ENCODE results near the gene C6orf47. TPM values are rescaled to one million over a fixed set of nuclear protein-coding genes. Genes with fewer than 3 reads are reported as not detected.
"Not testable (repeated sequence)": the region's sequence is repeated elsewhere in the genome, so short reads cannot be mapped to it uniquely, and the experiment has no call there.

C6orf47 gene, protein sequence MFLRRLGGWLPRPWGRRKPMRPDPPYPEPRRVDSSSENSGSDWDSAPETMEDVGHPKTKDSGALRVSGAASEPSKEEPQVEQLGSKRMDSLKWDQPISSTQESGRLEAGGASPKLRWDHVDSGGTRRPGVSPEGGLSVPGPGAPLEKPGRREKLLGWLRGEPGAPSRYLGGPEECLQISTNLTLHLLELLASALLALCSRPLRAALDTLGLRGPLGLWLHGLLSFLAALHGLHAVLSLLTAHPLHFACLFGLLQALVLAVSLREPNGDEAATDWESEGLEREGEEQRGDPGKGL
- 20.8 TPM for total RNA-seq

DNA sequence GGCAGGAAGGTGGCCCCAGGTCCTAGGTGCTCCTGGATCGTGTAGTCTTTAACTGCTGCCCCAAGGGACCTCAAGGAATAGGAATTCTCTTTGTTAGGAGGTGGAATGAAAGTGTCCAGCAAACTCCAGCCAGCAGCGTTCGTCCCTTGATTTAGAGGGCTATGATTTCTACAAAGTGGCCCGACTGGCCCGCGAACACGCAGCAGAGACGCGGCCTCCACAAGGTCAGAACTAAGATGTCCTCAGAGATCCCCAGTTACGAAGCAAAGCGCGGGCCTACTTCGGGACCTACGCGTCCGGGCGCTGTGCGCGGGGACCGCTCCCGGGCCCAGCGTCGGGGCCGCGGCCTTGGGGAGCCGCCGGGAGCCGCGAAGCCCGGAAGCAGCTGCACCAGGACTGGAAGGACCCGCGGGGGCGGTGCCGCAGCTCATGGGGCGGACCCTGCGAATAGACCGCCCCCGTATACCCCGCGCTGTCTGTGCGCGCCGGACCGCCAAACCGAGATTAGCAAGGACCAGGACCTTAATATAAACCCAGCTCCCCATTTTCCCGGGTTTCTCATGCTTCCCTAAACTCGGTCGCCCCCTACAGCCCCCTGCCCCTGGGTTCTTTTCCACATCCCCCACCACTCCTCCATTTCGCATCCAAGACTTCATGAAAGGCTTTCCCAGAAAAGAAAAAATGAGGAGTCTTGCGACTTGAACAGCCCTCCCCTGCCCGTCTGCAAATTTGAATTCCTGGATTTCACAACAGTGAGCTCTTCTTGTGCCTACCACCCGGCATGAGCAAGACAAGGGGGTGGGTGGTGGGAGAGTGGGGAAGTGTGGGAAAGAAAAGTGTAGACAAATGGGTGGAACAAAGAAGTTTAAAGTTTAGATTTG lies at the start of gene C6orf47:
Gene C6orf47, minus strand, starts transcription at position 398 of the 881 bp plus-strand sequence. CDS start 831 bp downstream, outside the sequence.
- DNase-seq = peak; percentile 94

- DNase-seq = not testable (repeated sequence)
These were observed 48.6 kb upstream of the C6orf47 start for GRCh38 chr6:31709157-31709556.

- DNase-seq = no peak
These were observed 47.6 kb upstream of the C6orf47 start for GRCh38 chr6:31708224-31708623.

GRCh38 chr6:31707701-31708100 lies 47.1 kb upstream of the C6orf47 start:
- DNase-seq = no peak

DNA sequence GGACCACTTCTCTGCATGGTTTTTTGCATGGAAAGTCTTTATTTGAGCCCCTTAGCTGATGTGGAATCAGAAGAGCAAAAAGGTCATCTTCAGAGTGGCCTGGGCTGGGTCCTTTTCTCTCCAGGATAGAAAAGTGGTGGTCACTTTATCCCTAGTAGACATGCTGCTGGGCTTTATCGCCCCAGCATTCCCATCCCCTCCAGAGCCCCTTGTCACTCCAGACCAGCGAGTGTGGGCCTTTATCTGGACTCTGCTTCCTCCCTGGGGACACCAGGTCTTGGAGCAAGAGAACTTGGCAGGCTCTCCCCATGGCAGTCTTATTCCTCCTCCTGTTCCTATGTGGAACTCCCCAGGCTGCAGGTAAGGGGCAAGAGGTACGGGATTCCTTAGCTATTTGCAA lies 46.0 kb upstream of the C6orf47 start, which contains the start of gene LY6G6F:
Gene LY6G6F, plus strand, starts transcription at position 268 of the 400 bp plus-strand sequence. Its CDS starts 41 bp downstream, at position 309.
- DNase-seq = no peak

DNA sequence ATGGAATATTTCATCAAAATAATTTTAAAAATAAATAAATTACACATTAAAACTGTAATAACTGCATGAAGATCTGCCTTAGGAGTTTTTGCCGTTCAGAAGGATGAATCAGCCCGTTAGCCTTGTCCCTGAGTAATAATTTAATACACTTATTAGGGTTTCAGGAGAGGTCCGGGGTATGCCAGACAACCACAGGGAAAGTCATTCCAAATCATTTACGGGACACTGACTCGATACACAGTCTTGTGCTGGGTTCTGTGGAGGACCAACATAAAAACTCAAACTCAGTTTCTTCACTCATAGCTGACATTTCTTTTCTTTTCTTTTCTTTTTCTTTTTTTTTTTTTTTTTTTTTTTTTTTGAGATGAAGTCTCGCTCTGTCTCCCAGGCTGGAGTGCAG lies 45.4 kb upstream of the C6orf47 start:
- no peak for DNase-seq

GRCh38 chr6:31702819-31703716 lies 42.5 kb upstream of the C6orf47 start, which contains the start of gene ABHD16A:
ABHD16A (minus strand) TSS chr6:31703324; CDS start chr6:31703281, 43 bp downstream.
- peak; percentile 100 for DNase-seq

DNA sequence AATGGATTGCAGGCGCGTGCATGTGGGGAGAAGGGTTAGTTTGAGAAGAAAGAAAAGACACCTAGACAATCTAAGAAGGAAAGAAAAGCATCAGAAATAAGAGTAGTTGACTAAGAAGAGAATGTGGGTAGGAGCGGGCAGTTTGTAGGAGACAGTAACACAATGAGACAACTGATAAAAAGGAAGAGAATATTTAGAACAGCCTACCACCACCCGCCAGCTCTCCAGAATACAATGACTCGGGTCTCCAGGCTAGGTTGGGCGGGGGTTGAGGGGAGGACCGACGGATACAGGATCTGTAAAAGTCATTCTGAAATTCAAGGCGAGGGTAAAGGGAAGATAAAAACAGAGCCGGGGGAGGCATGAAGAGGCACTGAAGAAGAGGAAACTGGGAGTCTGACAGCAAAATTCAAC lies 41.8 kb upstream of the C6orf47 start:
- DNase-seq = peak; percentile 25

DNA sequence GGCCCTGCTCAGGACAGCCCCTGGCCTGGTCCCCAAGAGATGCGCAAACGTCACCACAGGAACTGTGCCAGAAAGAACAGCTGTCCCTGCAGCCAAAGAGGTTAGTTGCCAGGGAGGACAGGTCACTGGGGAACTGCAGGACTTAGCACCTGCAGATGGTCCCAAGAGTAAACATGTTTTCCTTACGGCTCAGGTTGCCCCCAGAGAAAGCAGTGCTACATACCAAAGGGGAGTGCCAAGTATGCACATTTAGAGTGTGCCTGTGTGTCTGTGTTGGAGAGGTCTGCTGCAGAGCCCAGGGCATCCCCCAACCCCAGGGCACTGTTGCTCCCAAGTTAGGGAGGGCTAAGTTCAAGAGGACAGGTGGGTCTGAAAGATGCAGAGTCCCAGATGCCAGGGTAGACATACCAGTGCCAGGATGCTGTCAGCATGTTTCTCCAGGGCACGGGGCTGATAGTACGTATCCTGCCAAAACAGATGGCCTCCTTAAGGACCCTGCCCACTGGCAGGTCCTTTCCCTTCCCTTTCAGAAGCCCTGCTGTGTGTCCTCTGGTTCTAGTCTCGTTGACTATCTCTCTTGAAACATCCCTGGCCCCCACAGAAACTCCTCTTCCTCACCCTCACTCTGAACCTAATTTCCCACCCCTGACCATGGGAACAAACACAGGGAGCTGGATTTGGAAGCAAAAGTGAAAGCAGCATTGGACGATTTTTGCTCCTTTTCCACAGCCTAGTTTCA lies 41.3 kb upstream of the C6orf47 start:
- DNase-seq = peak; percentile 84

DNA sequence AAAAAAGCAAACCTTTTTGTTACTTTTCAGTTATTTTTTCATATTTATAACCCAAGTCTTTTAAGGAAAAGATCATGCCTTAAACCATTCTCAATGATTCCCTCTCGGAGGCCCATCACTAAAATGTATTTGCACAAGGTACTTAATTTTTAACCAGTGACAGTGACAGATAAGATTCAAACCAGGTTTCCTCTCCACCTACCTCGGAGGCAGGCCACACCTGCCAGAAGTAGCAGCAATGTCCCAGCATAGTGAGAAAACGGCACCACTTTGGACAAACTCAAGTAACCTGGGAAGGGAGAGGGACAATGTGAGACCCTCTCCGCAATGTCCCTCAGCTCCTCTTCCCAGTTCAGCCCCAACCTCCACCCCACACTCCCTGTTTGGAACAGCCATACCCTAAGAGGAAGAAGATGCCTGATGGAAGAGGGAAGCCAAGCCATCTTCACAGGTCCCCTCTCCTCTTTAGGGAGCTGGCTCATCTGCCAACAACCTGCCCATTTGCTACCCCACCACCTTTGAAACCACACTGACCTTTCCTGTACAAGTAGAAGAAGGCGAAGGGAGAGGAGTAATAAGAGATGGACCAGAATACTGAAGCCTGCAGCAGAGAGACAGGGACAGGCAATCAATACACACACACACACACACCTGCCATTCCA lies 40.3 kb upstream of the C6orf47 start:
- no peak for DNase-seq

DNA sequence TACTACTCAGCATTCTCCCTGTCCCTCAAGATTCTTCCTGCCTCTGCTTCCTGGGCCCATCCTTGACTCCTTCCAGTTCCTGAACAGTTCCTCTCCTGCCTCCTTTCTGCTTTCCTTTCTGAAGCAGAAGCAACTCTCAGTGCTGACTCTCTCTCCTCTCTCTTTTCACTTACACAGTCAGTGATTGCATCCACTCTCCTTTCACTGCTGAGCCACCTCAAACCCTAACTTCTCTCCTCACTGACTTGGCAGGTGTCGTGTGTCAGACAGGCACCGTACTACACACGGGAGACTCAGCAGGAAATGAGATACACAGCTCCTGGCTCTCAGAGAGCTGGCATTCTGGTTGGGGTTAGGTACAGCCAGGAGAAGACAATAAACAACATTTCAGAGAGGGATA lies 37.0 kb upstream of the C6orf47 start:
- no peak for DNase-seq

- no peak for DNase-seq
These were observed 33.0 kb upstream of the C6orf47 start for GRCh38 chr6:31693535-31693934.

DNA sequence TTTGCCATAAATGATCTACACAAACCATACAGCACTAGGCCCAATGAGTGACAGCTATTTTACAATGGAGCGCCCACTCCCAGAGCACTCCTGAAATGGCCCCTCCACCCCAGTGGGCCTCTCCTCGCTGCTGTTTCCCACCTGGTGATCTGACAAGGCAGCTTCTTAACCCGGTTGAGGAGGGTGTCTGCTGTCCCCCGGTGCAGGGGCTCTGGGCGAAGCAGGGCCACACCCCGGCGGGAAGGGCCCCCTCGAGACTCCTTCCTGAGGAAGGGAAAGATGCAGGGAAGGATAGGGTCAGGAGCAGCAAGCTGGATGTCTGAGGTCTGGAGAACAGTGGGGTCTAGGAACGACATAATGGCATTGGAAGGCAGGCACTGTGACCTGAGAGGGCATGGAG lies 32.3 kb upstream of the C6orf47 start:
- no peak for DNase-seq

GRCh38 chr6:31692353-31692752 lies 31.8 kb upstream of the C6orf47 start:
- DNase-seq = no peak

- DNase-seq = no peak
These were observed 31.1 kb upstream of the C6orf47 start for GRCh38 chr6:31691564-31692108.

GRCh38 chr6:31691078-31691463 lies 30.5 kb upstream of the C6orf47 start:
- no peak for DNase-seq

DNA sequence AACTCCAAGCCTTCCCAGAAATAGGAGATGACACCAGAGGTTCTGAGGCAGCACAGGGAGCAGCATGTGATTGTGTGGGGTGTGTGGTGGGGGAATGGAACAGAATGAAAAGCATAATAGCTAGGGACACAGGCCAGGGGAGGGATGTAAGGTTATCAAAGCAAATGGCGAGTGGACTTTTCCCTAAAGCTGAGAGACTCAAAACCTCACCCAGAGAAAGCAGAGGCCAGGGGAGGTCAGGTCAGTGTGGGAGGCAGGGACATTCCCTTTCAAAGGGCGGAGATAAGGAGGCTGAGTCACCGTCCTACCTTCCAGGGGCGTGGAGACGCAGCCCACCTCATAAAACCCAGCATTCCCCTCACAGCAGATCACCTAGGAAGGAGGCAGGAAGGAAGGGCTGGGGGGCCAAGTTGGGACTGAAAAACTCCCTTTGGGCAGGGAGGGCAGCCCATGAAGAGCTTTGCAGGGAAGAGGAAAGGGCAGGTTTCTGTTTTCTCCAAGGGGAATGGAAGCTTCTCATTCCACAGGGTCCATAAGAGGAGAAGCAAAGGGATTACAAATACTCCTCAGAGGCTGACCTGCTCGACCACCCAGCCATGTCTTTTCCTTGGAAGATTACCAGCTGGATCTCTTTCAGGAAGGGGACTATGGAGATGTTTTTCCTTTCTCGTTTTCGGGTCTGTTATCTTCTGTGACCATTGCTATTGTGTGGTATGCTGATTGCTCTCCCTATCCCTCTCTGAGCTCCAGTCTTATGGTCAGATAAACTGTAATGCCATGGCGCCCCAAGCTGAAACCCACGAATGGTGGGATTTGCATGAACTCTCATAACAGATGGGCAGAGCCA lies 29.9 kb upstream of the C6orf47 start:
- no peak for DNase-seq

GRCh38 chr6:31689249-31690110 lies 28.9 kb upstream of the C6orf47 start:
- no peak for DNase-seq
